ENCODE data around the gene PCDHGA8. TPM values are rescaled to one million over a fixed set of nuclear protein-coding genes. Genes with fewer than 3 reads are reported as not detected.

PCDHGA8 gene
- total RNA-seq, 1 donor from 2014 or later: 1.0 TPM

DNA sequence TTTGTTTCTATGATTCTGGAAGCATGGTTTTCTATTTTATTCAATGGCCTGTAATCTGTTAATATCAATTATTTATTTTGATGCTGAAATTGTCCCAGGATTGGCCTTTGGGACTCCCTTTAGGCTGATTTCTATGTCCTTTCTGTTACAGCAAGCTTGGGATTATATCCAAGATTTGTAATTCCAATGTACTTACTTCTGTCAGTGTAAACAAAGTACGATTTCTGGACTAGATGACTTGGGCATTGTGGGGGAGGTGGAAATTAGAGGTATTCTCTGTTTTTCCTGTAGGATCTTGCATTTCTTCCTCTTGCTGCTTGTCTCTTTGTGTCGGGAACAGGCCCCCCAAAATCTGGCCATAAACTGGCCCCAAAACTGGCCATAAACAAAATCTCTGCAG, 41.6 kb downstream of the PCDHGA8 start:
- no peak for DNase-seq (ENCODE audit: low read depth)
- TF ChIP-seq, protein P1, sequence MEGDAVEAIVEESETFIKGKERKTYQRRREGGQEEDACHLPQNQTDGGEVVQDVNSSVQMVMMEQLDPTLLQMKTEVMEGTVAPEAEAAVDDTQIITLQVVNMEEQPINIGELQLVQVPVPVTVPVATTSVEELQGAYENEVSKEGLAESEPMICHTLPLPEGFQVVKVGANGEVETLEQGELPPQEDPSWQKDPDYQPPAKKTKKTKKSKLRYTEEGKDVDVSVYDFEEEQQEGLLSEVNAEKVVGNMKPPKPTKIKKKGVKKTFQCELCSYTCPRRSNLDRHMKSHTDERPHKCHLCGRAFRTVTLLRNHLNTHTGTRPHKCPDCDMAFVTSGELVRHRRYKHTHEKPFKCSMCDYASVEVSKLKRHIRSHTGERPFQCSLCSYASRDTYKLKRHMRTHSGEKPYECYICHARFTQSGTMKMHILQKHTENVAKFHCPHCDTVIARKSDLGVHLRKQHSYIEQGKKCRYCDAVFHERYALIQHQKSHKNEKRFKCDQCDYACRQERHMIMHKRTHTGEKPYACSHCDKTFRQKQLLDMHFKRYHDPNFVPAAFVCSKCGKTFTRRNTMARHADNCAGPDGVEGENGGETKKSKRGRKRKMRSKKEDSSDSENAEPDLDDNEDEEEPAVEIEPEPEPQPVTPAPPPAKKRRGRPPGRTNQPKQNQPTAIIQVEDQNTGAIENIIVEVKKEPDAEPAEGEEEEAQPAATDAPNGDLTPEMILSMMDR (conservative IDR thresholded peaks at IDR 0.05; ENCODE audit: low read depth, low read length): no peak

DNA sequence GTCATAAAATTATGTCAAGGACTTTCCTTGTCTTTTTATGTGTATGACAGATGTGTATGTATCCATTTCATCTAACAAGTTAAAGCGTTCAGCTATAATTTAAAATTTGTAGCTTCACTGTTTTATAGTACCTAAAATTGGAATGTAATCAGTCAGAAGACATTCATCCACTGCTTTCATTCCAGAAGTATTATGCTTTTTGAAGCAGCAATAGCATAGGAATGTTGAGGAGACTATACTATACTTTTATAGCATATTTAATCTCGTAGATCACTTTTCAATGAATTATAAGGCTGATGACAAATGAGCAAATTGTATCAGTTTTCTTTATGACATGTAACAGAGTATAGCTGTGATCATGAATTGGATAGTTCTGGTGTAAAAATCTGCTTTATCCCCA, 44.8 kb downstream of the PCDHGA8 start:
- H3K4me3 ChIP-seq (ENCODE audit: low read depth, low read length): no peak overlapping the region
- TF ChIP-seq, protein P1 (conservative IDR thresholded peaks at IDR 0.05; ENCODE audit: low read depth, low read length): no peak
- DNase-seq (ENCODE audit: low read depth): no peak

More for the DNA sequence above, 41.6 kb downstream of the PCDHGA8 start:
- H3K4me3 ChIP-seq (ENCODE audit: low read depth, low read length): no peak overlapping the region

DNA sequence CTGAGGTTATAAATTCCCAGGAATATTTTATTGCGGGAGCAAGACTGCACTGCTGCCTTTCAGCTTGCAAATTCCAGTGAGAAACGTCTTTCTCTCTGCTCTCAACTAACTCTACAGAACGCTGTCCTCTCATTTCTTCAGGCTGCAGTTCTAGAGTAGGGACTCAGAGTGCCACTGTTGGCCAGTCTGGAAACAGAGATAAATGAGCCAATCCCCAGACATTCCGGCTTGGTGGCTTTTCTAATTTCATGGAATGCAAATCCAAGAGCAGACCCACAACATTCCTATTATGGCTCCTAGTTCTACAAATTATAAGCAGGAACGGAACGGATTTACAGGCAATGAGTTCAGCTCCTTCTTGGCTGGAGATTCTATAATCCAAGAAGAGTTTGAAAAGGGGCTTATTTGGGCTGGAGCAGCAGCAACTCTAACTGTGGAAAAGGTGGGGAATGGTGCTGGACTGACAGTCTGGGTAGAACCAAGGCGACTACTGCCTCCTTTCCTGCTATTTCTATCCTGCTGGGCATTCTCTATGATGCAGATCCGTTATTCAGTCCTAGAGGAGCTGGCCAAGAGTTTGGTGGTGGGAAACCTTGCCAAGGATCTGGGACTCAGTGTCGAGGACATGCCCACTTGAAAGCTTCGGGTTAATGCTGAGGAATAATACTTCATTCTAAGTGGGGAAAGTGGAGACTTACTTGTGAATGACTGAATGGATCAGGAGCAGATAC, 47.1 kb downstream of the PCDHGA8 start:
- no peak overlapping the region for H3K4me3 ChIP-seq (ENCODE audit: low read depth, low read length)
- DNase-seq (ENCODE audit: low read depth): no peak
- TF ChIP-seq, protein P1 (conservative IDR thresholded peaks at IDR 0.05; ENCODE audit: low read depth, low read length): no peak

DNA sequence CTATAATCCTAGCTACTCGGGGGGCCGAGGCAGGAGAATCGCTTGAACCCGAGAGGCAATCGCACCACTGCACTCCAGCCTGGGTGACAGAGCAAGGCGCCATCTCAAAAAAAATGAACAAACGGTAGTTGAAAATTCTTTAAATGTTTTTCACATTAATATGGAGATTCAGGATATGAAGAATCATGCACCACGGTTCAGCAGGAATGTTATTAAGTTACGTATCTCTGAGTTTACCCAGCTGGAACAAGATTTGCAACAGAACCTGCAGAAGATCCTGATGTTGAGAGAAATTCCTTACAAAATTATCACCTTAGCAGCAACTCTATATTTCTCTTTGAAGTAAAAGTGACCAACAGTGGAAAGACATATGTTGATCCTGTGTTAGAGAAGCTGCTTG, 47.9 kb downstream of the PCDHGA8 start:
- no peak overlapping the region for H3K4me3 ChIP-seq (ENCODE audit: low read depth, low read length)
- TF ChIP-seq, protein P1 (conservative IDR thresholded peaks at IDR 0.05; ENCODE audit: low read depth, low read length): no peak
- no peak for DNase-seq (ENCODE audit: low read depth)

DNA sequence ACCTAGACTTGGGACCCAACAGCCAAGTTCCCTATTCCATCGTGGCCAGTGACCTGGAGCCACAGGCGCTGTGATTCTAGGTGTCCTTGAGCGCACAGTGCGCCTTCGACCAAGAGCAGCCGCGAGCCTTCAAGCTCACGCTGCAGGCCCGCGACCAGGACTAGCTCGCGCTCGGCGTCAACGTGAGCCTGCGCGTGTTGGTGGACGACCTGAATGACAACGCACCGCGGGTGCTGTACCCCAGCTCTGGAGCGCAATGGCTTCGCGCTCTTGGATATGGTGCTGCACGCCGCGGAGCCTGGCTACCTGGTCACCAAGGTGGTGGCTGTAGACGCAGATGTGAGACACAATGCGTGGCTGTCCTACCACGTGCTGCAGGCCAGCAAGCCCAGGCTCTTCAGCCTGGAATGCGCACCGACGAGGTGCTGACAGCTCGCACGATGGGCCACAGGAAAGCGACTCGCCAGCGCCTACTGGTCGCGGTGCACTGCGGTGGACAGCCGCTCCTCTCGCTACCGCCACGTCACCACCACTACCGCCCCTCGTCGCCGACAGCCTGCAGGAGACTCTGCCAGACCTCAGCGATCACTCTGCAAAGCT, 49.2 kb downstream of the PCDHGA8 start:
- no peak overlapping the region for H3K4me3 ChIP-seq (ENCODE audit: low read depth, low read length)
- no peak for DNase-seq (ENCODE audit: low read depth)
- TF ChIP-seq, protein P1 (conservative IDR thresholded peaks at IDR 0.05; ENCODE audit: low read depth, low read length): no peak

Other genes starting within 250 kb of the PCDHGA8 start
- not detected in 2 replicates for gene PCDHB6, start 242.6 kb upstream of the PCDHGA8 start, total RNA-seq
- gene PCDHB7, start 220.0 kb upstream of the PCDHGA8 start, total RNA-seq: not detected in 2 replicates
- not detected in 2 replicates for gene PCDHB8, start 214.8 kb upstream of the PCDHGA8 start, total RNA-seq
- under 0.01 and 0.07 TPM in 2 replicates for gene PCDHB16, start 210.2 kb upstream of the PCDHGA8 start, total RNA-seq
- gene PCDHB9, start 205.5 kb upstream of the PCDHGA8 start, total RNA-seq: not detected in 2 replicates
- under 0.01 TPM in 1 of 2 replicates, not detected in the other for gene PCDHB10, start 200.3 kb upstream of the PCDHGA8 start, total RNA-seq
- gene PCDHB11, start 193.0 kb upstream of the PCDHGA8 start, total RNA-seq: 0.06 and 0.07 TPM in 2 replicates
- gene PCDHB12, start 183.9 kb upstream of the PCDHGA8 start, total RNA-seq: not detected in 2 replicates
- 0.23 and 0.29 TPM in 2 replicates for gene PCDHB13, start 178.7 kb upstream of the PCDHGA8 start, total RNA-seq
- under 0.01 and 0.23 TPM in 2 replicates for gene PCDHB14, start 169.3 kb upstream of the PCDHGA8 start, total RNA-seq
- 0.07 and 0.29 TPM in 2 replicates for gene PCDHB15, start 147.2 kb upstream of the PCDHGA8 start, total RNA-seq
- 0.29 TPM in 1 of 2 replicates, not detected in the other for gene SLC25A2, start 88.6 kb upstream of the PCDHGA8 start, total RNA-seq
- gene TAF7, start 71.8 kb upstream of the PCDHGA8 start, total RNA-seq: 40.6 and 41.0 TPM in 2 replicates
- 0.29 and 0.75 TPM in 2 replicates for gene PCDHGA1, start 62.1 kb upstream of the PCDHGA8 start, total RNA-seq
- 0.23 and 0.72 TPM in 2 replicates for gene PCDHGA2, start 53.9 kb upstream of the PCDHGA8 start, total RNA-seq
- gene PCDHGA3, start 48.8 kb upstream of the PCDHGA8 start, total RNA-seq: 0.36 and 0.52 TPM in 2 replicates
- 0.12 and 0.29 TPM in 2 replicates for gene PCDHGB1, start 42.5 kb upstream of the PCDHGA8 start, total RNA-seq
- gene PCDHGA4, start 37.6 kb upstream of the PCDHGA8 start, total RNA-seq: 0.22 and 0.92 TPM in 2 replicates
- 0.43 and 0.98 TPM in 2 replicates for gene PCDHGB2, start 32.6 kb upstream of the PCDHGA8 start, total RNA-seq
- 0.14 and 0.63 TPM in 2 replicates for gene PCDHGA5, start 28.5 kb upstream of the PCDHGA8 start, total RNA-seq
- 0.14 and 1.1 TPM in 2 replicates for gene PCDHGB3, start 22.4 kb upstream of the PCDHGA8 start, total RNA-seq
- gene PCDHGA6, start 18.7 kb upstream of the PCDHGA8 start, total RNA-seq: 0.35 and 0.36 TPM in 2 replicates
- gene PCDHGA7, start 9.9 kb upstream of the PCDHGA8 start, total RNA-seq: 0.23 and 0.29 TPM in 2 replicates
- 1.7 and 4.7 TPM in 2 replicates for gene PCDHGB4, start 4.9 kb upstream of the PCDHGA8 start, total RNA-seq
- 4.0 and 6.5 TPM in 2 replicates for gene PCDHGB5, start 5.3 kb downstream of the PCDHGA8 start, total RNA-seq
- gene PCDHGA9, start 10.1 kb downstream of the PCDHGA8 start, total RNA-seq: 1.1 and 1.9 TPM in 2 replicates
- 1.4 and 3.4 TPM in 2 replicates for gene PCDHGB6, start 15.4 kb downstream of the PCDHGA8 start, total RNA-seq
- 0.58 and 1.9 TPM in 2 replicates for gene PCDHGA10, start 20.4 kb downstream of the PCDHGA8 start, total RNA-seq
- 0.65 and 2.8 TPM in 2 replicates for gene PCDHGB7, start 25.0 kb downstream of the PCDHGA8 start, total RNA-seq
- 2.6 and 2.7 TPM in 2 replicates for gene PCDHGA11, start 28.4 kb downstream of the PCDHGA8 start, total RNA-seq
- gene PCDHGA12, start 37.9 kb downstream of the PCDHGA8 start, total RNA-seq: 1.8 and 1.9 TPM in 2 replicates
- 9.8 and 23.2 TPM in 2 replicates for gene PCDHGC3, start 83.3 kb downstream of the PCDHGA8 start, total RNA-seq
- 0.07 and 0.46 TPM in 2 replicates for gene PCDHGC4, start 92.4 kb downstream of the PCDHGA8 start, total RNA-seq
- 0.06 TPM in 1 of 2 replicates, not detected in the other for gene PCDHGC5, start 96.4 kb downstream of the PCDHGA8 start, total RNA-seq
- gene DIAPH1, start 226.4 kb downstream of the PCDHGA8 start, total RNA-seq: 94.0 and 101 TPM in 2 replicates
- gene HDAC3, start 244.2 kb downstream of the PCDHGA8 start, total RNA-seq: 55.2 and 64.8 TPM in 2 replicates
- gene RELL2, start 244.4 kb downstream of the PCDHGA8 start, total RNA-seq: 3.3 and 10.3 TPM in 2 replicates